Measurements from ENCODE around the gene PPCDC. TPM values are rescaled to one million over a fixed set of nuclear protein-coding genes. Genes with fewer than 3 reads are reported as not detected.

The PPCDC gene
- total RNA-seq, 1 experiment from 2014 or later: 18.0 TPM

DNA sequence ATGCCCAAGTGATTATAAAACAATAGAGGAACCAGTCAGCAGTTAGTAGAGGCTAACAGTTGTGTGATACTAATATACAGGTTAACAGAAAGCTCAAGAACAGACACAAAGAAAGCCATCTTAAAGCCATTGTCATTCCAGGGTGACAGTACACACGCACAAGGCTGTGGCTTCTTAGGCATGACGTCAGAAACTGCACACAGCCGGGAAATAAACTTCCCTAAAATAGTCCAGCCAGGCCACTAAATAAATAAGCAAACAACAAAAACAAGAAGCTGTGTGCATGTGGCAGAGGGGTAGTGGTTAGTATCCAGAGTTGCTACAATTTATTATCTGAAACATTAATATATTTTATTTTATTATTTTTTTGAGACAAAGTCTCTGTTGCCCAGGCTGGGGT, 49.8 kb downstream of the PPCDC start:
- Histone ChIP-seq H4K20me1 (ENCODE audit: insufficient read depth) (no peaks in the 10 kb centered on the region), H3K27me3 (ENCODE audit: insufficient read depth, low read length) (no peaks in the 10 kb centered on the region), H3K79me2 (ENCODE audit: insufficient read depth, low read length) (no peaks in the 10 kb centered on the region), H3K9me2 (ENCODE audit: insufficient read depth) (no peaks in the 10 kb centered on the region), H3K4me3 (replicated peaks in 1 of 2; ENCODE audit: low read depth in 1 of 2, low read length in 2 of 2) (no peak overlapping the region), H3K4me2 (ENCODE audit: low read length) (no peak overlapping the region), H3K9me3 (ENCODE audit: control insufficient read depth in 1 of 2, insufficient read depth in 1 of 2, low read depth in 1 of 2, low read length in 2 of 2) (peaks cover 0 to 5% of the 10 kb centered on the region in 2 experiments; a peak in 2 of 4 replicates), H2AFZ (ENCODE audit: low read depth, low read length, poor library complexity, severe bottlenecking) (no peak overlapping the region), H3K4me1 (ENCODE audit: control insufficient read depth in 1 of 2, insufficient read depth in 2 of 2, low read length in 2 of 2) (peaks cover 0 to 4% of the 10 kb centered on the region in 2 experiments; a peak in 1 of 4 replicates), H3K27ac (ENCODE audit: low read depth, low read length) (no peak overlapping the region), H3K36me3 (ENCODE audit: control insufficient read depth in 1 of 2, insufficient read depth in 2 of 2, low read length in 2 of 2) (no peaks in the 10 kb centered on the region), H3K9ac (ENCODE audit: low read length) (no peak overlapping the region)
- DNase-seq (ENCODE audit: low read depth, low spot score) (no peak), ATAC-seq (no peak)
- no TSS peak for BruUV-seq (replicated peaks)
- ChIA-PET RAD21 (ENCODE audit: low non-redundant PET in 1 of 2, low total read pairs in 2 of 2, uncharacterized antibody in 2 of 2, unreplicated experiment in 2 of 2) (no interaction called here), CTCF (no interaction called here), POLR2A (no interaction called here)
- no peak for TF ChIP-seq CEBPB (IDR thresholded peaks at IDR 0.05; ENCODE audit: low read depth)
- TF ChIP-seq, protein P1, sequence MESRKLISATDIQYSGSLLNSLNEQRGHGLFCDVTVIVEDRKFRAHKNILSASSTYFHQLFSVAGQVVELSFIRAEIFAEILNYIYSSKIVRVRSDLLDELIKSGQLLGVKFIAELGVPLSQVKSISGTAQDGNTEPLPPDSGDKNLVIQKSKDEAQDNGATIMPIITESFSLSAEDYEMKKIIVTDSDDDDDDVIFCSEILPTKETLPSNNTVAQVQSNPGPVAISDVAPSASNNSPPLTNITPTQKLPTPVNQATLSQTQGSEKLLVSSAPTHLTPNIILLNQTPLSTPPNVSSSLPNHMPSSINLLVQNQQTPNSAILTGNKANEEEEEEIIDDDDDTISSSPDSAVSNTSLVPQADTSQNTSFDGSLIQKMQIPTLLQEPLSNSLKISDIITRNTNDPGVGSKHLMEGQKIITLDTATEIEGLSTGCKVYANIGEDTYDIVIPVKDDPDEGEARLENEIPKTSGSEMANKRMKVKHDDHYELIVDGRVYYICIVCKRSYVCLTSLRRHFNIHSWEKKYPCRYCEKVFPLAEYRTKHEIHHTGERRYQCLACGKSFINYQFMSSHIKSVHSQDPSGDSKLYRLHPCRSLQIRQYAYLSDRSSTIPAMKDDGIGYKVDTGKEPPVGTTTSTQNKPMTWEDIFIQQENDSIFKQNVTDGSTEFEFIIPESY (IDR thresholded peaks at IDR 0.05; ENCODE audit: extremely low read depth, insufficient replicate concordance, low read length): no peak
- TF ChIP-seq, protein P2, sequence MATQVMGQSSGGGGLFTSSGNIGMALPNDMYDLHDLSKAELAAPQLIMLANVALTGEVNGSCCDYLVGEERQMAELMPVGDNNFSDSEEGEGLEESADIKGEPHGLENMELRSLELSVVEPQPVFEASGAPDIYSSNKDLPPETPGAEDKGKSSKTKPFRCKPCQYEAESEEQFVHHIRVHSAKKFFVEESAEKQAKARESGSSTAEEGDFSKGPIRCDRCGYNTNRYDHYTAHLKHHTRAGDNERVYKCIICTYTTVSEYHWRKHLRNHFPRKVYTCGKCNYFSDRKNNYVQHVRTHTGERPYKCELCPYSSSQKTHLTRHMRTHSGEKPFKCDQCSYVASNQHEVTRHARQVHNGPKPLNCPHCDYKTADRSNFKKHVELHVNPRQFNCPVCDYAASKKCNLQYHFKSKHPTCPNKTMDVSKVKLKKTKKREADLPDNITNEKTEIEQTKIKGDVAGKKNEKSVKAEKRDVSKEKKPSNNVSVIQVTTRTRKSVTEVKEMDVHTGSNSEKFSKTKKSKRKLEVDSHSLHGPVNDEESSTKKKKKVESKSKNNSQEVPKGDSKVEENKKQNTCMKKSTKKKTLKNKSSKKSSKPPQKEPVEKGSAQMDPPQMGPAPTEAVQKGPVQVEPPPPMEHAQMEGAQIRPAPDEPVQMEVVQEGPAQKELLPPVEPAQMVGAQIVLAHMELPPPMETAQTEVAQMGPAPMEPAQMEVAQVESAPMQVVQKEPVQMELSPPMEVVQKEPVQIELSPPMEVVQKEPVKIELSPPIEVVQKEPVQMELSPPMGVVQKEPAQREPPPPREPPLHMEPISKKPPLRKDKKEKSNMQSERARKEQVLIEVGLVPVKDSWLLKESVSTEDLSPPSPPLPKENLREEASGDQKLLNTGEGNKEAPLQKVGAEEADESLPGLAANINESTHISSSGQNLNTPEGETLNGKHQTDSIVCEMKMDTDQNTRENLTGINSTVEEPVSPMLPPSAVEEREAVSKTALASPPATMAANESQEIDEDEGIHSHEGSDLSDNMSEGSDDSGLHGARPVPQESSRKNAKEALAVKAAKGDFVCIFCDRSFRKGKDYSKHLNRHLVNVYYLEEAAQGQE (IDR thresholded peaks at IDR 0.05; ENCODE audit: low read depth): no peak
- intact Hi-C loops (cut with micrococcal nuclease): no loop called here
